GM18909 (cell line): Measurements from ENCODE around the gene DBF4B.
"Not testable (repeated sequence)": the region's sequence is repeated elsewhere in the genome, so short reads cannot be mapped to it uniquely, and the experiment has no call there.

Experiments used
- ATAC-seq: cut with Tn5 transposase; IDR thresholded peaks from one replicate; pipeline ENCODE4 v1.9.1; 2021; ENCODE audit warnings: mild to moderate bottlenecking; ENCODE audit not compliant: unreplicated experiment, poor library complexity

The DBF4B gene, protein sequence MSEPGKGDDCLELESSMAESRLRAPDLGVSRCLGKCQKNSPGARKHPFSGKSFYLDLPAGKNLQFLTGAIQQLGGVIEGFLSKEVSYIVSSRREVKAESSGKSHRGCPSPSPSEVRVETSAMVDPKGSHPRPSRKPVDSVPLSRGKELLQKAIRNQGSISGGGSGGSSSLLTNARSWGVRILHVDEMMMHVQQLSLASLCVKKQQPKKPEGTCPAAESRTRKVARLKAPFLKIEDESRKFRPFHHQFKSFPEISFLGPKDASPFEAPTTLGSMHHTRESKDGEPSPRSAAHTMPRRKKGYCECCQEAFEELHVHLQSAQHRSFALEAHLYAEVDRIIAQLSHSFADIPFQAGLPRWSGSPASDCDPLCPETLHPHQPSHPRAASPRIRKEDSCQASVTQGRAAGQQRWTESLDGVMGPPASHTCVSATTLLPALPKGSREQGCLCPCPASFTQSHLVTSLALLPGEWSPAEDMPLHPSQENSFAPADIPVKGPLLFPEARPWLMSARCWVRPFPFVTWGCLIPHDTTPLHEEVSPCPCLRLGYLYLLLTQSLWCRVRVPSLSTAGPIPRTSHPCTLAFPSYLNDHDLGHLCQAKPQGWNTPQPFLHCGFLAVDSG

GRCh38 chr17:44708401-44709263 lies at the start of gene DBF4B:
Gene DBF4B (plus strand): TSS chr17:44708665. CDS start chr17:44708821, 156 bp downstream.
- ATAC-seq, result peak; percentile 54

GRCh38 chr17:44661835-44662234 lies 46.6 kb upstream of the DBF4B start:
- ATAC-seq, result no peak

DNA sequence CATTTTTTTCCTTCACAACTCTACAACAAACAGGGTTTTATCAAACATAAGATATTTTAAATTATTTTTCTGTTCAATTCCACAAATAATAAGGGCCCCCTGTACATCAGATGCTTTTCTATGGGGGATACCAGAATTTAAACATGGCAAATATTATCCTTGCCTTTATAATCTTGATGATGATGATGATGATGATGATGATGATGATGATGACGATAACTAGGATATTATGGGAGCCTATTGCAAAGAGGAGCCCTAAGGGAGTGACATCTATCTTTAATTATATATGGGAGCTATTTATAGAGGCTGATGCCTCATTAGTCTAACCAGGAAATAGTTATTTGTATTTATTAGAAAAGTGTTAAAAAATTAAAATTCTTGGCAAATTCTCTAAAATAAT lies 45.4 kb upstream of the DBF4B start:
- ATAC-seq, result no peak

DNA sequence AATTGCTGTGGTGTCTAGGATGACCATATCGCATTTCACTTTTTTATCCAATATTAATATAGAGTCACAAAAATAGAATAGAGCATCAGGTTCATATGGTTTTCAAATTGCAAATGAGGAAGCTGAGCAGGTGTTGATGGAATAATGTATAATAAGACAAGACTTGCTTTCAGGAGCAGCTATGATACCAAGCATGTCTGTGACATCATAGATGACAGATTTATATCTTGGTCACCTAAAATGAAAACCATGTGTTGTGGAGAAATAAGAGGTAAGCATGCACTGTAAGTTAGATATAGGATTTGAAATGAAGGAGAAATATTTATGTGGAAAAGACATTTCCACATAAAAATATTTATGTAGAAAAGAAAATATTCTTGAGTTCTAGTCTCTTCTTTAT lies 43.6 kb upstream of the DBF4B start:
- no peak for ATAC-seq

DNA sequence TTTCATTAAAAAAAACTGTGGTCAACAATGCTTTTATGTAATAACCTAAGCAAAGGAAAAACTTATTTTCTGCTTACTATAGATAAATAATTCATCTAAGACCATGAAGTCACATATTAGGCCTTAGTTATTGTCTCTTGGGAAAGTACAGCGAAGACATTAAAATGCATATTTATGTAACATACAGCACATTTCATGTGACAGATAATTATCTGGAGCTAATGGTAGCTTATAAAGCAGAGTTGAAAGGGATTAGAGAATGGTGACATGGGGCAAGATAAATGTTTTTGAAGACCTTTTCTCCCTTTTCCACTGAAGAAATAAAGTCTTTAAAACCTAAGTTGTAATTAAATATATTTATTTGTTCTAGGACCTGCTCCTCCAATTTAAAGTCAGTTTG lies 42.5 kb upstream of the DBF4B start:
- ATAC-seq, result no peak

- no peak for ATAC-seq
Measured at GRCh38 chr17:44672479-44673093, 35.9 kb upstream of the DBF4B start.

- no peak for ATAC-seq
Measured at GRCh38 chr17:44673893-44674292, 34.6 kb upstream of the DBF4B start.

DNA sequence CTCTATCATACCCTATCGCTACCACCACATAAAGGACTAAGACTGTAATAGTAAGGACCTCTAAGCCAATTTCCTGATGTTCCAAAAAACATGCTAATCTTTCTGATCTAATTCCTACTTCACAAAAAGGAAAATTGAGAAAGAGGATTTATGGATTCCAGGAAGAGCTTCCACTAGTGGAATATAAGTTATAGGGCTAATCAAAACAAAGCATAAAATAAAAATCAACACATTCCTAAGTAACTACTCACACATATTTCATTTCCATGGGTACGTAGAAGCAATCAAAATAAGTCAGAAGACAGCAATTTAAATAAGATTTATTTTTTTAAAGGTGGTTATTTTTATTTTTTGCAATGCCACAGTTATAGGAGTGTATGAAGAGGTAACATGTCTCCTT lies 31.3 kb upstream of the DBF4B start:
- no peak for ATAC-seq

DNA sequence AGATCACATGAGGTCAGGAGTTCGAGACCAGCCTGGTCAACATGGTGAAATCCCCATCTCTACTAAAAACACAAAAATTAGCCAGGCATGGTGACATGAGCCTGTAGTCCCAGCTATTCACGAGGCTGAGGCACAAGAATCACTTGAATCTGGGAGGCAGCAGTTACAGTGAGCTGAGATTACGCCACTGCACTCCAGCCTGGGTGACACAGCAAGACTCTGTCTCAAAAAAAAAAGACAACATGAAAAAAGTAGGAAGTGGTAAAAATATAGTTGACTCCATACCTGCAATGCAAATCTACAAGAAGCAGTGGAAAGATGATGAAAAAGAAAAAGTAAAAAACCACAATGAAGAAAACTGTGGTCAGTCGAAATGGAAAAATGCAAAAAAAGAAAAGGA lies 25.2 kb upstream of the DBF4B start:
- ATAC-seq, result not testable (repeated sequence)

DNA sequence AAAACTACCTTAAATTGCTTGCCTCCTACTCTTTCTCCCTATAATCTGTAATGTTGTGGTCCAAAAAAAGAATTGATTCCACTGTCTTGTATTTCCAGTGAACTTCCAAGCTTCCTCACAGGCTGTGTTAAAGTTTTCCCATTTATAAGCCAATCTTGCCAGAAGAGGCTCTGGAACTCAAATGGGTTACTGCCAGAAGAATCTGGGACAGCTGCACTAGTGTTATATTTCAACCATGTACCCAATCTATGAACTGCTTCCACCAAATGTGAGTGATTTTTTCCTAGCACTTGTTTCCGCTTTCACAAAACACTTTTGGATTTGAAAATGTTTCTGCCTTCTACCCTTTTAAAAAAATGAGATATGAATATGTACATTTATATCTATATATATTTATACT lies 20.7 kb upstream of the DBF4B start:
- no peak for ATAC-seq

GRCh38 chr17:44688200-44688599 lies 20.3 kb upstream of the DBF4B start:
- ATAC-seq, result no peak

DNA sequence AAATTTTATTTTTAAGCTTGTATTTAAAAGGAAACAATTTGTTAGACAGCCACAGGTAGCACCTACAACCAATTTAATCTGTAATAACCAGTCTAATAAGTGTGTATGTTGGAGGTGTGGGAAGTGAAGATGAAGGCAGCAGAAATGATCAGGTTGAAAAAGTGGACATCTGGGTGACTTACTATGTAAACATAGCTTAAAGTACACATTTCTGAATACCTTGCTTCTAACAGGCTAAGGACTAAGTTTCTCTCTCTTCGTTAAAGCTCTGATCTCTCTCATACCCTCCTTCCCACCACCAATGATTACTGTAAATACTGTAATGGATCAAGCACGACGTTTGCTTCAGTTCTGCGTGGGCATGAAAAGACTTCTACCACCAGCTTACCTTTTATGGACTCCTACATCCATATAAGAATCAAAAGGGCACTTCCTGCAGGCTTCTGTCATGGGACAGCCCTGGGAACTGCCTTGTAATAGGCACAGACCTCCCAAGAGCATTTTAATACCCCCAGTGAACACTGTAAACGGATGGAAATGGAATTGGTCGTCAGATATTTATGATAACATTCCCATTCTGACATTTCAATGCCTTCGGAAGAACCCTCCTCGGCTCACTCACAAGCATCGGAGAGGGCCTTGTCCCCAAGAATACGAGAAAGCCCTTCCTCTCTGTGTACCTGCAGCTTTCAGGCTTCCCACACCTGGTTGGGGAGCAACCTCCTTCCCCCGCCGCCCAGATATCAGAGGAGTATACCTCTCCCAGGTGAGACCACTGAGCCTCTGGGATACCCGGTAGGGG lies 19.6 kb upstream of the DBF4B start:
- no peak for ATAC-seq

- peak; percentile 81 for ATAC-seq
Measured at GRCh38 chr17:44689477-44690217, 18.8 kb upstream of the DBF4B start, which contains the start of gene CCDC43. Gene CCDC43 (minus strand): TSS chr17:44689776. CDS start chr17:44689753, 23 bp downstream.

- not testable (repeated sequence) for ATAC-seq
Measured at GRCh38 chr17:44690746-44691306, 17.6 kb upstream of the DBF4B start.

DNA sequence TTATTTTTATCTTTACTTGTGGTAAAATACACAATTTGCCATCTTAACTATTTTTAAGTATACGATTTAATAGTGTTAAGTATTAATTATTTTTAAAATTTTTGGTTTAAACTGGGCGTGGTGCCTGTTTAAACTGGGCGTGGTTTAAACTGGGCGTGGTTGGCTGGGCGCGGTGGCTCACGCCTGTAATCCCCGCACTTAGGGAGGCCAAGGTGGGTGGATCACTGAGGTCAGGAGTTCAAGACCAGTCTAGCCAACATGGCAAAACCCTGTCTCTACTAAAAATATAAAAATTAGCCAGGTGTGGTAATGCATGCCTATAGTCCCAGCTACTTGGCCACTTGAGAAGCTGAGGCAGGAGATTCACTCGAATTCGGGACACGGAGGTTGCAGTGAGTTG lies 14.9 kb upstream of the DBF4B start:
- ATAC-seq, result no peak

GRCh38 chr17:44700288-44700687 lies 8.2 kb upstream of the DBF4B start:
- not testable (repeated sequence) for ATAC-seq

DNA sequence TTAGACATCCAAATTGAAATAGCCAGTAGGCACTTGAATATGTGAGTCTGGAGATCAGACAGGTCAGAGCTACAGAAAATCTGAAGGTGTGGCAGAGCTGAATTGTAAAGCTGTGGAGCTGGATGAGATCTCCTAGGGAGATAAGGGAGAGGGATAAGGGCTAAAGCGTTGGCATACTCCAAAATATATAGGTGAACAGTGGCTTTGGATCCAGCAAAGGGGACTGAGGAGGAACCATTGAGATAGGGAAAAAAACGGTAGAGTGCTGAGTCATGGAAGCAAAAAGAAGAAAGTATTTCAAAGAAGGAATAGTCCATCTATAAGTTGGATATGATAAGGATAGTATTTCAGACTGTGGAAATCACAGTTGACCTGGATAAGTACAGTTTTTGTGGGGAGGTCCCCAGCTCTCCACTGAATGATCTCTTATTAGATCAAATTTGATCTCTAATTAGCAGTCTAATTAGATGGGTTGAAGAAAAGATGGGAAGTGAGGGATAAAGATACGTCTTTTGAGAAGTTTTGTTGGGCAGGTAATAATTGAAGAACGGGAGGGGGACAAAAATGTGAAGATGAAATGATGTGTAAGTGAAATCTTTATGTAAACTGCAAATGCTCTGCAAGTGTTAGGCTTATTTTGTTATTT lies 587 bp upstream of the DBF4B start:
- no peak for ATAC-seq

- no peak for ATAC-seq
Measured at GRCh38 chr17:44719444-44719843, 11.0 kb downstream of the DBF4B start.
